CD4-positive, alpha-beta T cell treated with Interleukin-15 for 1 hour (primary cell): Measurements from ENCODE around the gene CFAP61.
"Not testable (repeated sequence)": the region's sequence is repeated elsewhere in the genome, so short reads cannot be mapped to it uniquely, and the experiment has no call there.

Experiments
- DNase-seq: peaks from one replicate; pipeline ENCODE4 v3.0.0-alpha.2; 2020

CFAP61 gene

DNA sequence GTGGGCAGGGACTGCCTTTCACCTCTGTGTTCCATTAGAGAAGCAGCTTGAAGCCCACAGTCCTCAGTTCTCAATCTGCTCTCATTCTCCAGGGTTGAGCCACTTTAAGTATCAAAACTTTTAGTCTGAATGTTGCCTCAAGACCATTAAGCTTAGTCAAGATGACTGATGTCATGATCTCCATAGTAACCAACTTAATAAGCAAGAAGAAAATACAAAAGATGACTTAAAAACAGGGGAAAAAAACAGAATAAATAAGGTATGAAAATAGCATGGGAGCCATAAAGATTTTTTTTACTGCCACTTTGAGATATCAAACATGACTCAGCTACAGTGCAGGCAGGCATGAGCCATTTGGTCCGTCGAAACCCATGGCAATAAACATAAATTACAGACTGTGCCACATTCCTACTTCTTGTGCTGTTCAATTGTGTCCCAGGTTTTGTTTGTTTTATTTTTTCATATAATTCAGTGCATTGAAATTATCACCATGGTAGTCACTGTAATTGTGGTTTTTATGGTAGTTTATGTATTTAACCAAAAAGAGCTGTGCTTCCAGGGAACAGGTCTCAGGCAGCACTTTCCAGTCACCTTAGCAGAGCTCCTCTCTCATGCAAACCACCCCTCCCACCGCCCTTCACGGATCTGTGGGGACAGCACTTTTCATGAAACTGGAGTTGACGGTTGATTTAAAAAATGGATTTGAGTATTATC, 159.1 kb downstream of the CFAP61 start:
- no peak for DNase-seq

DNA sequence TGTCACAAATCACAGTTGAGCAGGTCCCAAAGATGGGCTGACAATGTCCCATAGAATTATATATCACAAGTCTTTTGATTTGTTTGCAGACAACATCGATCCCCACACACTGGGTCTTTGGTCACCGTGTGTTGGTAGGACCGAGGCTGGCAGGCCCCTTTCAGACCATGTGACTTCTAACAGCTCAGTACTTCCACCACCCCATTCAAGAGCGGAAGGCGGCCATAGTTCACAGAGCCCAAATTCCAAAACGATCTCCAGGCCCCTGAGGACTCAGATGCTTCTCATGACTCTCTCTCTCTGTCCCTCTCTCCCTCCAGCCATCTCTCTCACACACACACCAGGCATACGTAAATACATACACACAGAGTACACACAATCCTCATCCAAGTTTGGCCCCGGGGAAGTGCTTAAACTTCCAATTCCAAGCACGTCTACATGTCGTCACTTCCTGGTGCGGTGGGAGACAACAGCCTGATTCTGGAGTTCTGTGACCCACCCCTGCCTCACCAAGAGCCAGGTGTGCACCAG, 159.7 kb downstream of the CFAP61 start:
- no peak for DNase-seq

DNA sequence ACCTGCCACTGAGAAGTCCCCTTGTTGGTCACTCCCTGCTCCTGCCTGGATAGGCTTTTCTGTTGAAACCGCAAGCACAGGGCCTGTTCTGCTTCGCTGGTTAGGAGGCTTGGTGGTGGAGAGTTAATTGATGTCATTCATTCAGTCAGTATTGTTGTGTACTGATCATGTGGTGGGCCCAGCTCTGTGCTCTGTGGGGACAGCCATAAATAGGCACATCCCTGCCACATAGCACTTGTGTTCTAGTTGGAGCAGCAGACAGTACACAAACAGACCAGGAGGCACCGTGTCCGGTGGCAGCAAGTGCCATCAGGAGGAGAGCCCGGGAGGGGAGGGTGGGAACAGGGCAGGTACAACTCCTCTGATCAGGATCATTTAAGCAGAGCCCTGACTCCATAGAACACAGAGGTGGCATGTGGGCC, 160.4 kb downstream of the CFAP61 start:
- no peak for DNase-seq

DNA sequence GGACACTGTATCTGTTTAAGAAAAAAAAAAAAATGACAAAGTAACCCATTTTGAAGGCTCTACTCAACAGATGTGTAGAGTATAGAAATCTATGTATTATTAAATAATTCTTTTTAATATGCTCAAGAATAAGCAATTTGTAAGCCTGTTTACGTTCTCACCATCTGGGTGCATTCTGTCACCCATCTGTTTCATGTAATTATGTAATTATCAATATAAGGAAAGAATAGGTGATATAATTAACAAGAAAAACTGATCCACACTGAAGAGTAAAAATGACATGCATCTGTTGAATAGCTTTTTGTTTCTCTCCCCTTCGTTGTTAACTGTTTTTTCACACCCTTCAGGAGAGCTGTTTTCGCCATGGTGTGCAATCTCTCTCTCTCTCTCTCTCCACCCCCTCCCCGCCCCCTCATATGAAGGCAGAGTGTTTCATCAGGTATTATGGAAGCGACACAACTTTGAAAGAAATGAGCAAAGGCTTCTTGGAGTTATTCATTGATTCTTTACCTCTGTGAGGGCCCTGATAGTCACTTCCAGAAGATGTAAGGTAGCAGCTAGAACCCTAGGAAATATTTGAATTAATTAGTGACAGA, 161.3 kb downstream of the CFAP61 start:
- no peak for DNase-seq

- DNase-seq = no peak
Observed at GRCh38 chr20:20214757-20215275, 162.5 kb downstream of the CFAP61 start.

GRCh38 chr20:20215976-20216727, 163.8 kb downstream of the CFAP61 start:
- peak; percentile 30 for DNase-seq

GRCh38 chr20:20216941-20217340, 164.6 kb downstream of the CFAP61 start:
- DNase-seq = no peak

GRCh38 chr20:20217621-20218020, 165.3 kb downstream of the CFAP61 start:
- no peak for DNase-seq

GRCh38 chr20:20218106-20218505, 165.8 kb downstream of the CFAP61 start:
- DNase-seq = not testable (repeated sequence)

DNA sequence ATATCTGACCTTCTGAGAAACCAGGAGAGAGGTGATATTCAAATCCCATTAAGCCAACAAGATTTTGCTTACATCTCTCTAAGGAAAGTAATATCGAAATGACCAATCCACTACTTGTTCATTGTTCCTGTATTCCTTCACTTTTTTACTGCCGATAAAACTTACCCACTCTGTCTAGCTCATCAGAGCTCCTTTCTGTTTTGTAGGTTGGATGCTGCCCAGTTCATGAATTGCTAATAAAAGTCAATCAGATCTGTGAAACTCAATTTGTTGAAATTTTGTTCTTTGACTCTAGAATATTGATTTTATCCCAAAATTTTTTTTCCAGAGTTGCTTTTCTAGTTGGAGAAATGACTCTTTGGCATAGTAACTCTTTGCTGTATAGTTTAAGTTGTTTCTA, 166.7 kb downstream of the CFAP61 start:
- DNase-seq = no peak

- no peak for DNase-seq
Observed at GRCh38 chr20:20220134-20220533, 167.8 kb downstream of the CFAP61 start.

DNA sequence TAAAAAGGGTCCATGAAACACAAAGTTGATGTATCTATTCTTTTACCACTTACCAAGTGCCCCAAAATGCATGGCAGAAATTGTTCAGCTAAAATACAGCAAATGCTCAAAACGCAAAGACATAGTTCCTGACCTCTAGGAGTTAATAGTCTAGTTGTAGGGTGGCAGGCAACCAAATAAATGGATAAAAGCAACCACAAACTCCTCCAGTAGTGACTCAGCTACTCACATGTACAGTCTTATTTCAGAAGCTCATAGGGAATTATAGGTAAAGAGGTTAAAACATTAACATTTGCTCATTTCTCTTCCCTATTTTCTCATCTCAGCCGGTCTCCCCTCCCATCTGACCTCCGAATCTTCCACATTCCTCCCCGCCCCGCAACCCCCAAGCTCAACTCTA, 171.6 kb downstream of the CFAP61 start:
- no peak for DNase-seq

DNA sequence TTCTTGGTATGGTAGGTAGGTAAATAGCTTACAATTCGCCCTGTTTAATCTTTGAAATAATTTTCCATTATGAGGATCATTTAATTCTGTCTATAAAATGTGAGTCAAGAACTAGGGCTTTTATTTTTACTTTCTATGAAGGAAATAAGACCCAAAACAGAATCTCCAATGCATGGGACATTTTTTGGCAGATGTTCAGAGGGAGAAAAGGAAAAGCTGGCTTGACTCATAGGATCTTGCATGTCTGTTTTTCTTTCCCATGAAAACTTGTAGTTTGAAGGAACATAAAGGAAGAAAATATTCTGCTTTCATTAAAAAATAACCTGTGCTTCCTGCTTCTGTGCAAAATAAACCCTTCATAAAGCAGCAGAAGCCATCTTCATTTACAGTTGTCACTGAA, 172.5 kb downstream of the CFAP61 start:
- no peak for DNase-seq

DNA sequence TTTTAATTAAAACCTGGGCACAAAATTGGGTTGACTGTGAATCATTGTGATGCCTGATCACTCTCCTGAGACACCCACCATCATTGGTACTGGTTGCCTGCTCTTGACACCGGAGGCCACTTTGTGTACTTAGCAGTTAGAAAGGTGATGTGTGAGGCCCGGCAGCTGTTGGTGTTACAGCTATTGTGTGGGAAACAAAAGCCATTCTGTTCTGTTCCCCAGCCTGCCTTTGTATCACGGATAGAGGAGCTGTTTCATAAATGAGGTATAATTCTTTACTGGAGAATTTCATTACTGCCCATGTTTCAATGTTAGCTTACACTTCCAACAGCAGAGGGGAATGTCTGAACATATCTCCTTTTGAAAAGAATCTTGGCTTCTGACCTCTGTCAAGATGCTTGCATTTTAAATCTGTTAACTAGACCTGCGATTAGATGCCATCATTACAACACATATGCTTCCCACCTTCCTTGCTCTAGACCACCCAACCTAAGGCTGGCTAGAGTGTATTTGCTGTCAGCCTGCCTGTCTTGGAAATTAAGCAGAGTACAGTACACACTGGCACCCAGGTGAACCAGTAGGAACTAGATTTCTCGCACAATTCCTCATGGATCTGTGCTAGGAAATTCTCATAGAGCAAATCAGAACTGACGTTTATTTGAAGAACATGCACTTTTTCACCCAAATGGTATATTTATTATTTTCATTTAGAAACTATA, 173.2 kb downstream of the CFAP61 start:
- DNase-seq = no peak

DNA sequence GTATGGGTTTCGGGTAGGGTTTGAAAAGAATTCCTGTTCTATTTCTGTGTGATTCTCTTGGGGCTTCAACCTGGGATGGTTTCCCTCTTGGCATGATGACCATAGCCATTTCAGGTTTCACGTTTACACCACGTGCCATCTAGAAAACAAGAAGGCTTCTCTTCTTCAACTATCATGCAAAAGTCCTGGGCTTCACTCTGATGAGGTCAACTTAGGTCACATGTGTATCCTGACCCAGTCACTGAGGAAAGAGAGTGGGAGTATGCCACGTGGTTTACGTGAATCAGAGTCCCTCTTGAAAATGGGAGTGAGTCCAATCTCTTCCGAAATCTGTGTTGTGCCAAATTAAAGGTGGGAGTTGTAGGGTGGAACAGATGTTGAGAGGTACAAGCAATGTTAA, 174.2 kb downstream of the CFAP61 start:
- no peak for DNase-seq

GRCh38 chr20:20227013-20227571, 174.8 kb downstream of the CFAP61 start:
- DNase-seq = no peak

DNA sequence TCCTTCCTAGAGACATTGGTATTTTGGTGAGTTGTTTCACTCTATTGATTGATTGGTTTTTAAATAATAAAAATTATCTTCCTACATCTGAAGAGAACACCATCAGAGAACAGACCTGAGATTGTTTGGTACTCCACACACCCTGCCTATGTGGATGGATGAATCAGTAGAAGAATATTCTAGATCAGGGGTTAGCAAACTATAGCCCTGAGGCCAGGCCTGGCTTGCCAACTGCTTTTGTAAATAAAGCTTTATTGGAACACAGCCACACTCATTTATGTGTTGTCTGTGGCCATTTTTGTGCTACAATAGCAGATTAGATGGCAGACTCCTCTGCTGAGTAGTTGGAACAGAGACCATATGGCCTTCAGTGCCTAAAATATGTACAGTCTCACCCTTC, 176.0 kb downstream of the CFAP61 start:
- DNase-seq = no peak

GRCh38 chr20:20229595-20229994, 177.3 kb downstream of the CFAP61 start:
- DNase-seq = no peak

DNA sequence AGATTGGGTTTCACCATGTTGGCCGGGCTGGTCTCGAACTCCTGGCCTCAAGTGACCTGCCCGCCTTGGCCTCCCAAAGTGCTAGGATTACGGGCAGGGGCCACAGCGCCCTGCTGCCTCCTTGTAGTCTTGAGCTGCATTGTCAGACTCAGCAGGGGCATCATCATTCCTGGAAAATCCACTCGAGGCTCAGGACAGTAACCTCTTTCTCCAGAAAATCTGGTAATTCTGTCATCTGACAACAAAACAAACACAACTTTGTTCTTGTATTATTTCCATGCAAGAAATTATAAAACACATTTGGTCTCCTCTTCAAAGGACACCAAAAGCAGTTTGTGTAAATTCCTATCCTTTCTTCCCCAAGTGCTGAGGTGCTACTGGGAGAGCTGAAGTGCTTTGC, 178.4 kb downstream of the CFAP61 start:
- no peak for DNase-seq

DNA sequence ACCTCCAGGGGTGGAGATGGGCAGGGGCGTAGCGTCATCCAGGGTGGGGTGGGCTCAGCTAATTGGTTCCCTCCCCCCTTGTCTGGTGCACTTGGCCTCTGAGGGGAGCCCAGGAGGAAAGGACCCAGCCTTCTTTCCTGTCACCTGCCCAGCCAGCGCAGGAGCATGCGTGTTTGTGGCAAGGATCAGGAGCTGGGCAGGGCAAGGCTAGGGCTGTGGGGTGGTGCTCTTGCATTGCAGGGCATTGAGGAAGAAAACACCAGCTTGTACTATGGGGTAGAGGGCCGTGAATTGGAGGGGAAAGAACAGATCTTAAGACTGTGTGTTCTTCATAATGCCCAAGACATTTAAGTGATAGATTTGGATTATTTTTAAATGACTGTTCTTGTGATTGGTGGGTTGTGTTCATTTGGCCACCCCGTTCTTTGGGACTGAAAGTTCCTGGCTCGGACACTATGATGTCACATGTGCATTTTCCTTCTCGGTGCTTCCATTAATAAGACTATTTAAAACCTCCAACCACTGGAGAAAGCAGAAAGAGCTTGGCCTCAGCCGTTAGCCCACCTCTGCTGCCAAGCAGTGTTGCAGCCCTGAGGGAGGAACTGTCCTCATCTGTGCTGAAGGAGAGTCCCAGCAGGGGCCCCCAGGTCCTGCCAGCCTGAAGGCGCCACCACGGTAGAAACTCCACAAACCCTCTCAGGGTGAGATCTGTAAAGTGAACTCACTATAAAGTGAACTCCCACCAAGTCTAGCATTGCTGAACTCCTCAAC, 179.4 kb downstream of the CFAP61 start:
- DNase-seq = no peak

DNA sequence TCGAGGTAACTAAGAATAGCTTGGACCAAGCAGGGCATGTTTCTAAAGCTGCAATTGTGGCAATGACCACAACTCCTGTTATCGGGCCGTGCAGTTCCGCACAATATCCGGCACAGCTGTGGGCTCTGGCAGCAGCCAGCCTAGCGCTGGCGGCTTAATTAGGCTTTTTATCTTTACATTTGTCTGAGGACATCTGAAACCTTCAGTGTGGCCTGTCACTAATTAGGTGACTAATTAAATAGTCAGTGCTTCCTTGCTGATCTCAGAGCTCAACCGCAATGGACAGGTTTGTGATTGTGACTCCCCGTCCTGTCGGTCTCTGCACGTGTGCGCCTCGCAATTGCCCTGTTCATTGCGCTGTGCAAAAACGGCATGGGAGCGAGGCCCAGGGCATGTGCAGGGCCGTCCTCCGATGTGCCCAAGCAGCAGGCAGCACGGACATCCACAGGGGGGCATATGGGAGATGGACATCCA, 180.7 kb downstream of the CFAP61 start:
- DNase-seq = no peak

GRCh38 chr20:20235681-20236080, 183.3 kb downstream of the CFAP61 start:
- DNase-seq = no peak
